GM21786 (cell line): ENCODE measurements around the gene TRMT10B.
"Not testable (repeated sequence)": the region's sequence is repeated elsewhere in the genome, so short reads cannot be mapped to it uniquely, and the experiment has no call there.

Experiments
- ATAC-seq: cut with Tn5 transposase; IDR thresholded peaks from one replicate; pipeline ENCODE4 v1.9.1; 2021; ENCODE audit not compliant: unreplicated experiment

The TRMT10B gene

DNA sequence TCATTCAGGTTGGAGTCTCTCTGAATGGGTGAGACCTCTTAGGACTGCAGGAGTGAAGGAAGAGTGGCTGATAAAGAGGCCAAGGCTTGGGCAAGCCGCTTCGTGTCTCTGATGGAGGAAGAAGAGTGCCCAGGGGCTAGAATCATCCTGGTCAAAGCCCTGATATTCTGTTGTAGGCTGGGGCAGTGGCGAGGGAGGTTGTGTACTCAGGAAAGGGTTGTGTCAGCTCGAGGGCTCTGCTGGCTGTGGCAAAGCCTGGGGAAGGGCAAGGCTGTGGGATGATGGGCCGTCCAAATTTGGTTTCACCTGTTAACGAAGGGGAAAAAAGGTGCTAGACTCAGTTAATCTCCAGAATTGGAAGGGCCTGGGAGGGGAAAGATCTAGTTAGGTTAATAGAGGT lies 2.4 kb upstream of the TRMT10B start:
- ATAC-seq: no peak

DNA sequence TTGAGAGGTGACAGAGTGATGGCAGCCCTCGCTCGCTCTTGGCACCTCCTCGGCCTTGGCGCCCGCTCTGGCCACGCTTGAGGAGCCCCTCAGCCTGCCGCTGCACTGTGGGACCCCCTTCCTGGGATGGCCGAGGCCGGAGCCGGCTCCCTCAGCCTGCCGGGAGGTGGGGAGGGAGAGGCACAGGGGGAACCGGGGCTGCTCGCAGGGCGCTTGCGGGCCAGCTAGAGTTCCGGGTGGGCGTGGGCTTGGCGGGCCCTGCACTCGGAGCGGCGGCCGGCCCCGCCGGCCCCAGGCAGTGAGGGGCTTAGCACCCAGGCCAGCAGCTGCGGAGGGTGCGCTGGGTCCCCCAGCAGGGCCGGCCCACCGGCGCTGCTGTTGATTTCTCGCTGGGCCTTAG lies 1.9 kb upstream of the TRMT10B start:
- not testable (repeated sequence) for ATAC-seq

DNA sequence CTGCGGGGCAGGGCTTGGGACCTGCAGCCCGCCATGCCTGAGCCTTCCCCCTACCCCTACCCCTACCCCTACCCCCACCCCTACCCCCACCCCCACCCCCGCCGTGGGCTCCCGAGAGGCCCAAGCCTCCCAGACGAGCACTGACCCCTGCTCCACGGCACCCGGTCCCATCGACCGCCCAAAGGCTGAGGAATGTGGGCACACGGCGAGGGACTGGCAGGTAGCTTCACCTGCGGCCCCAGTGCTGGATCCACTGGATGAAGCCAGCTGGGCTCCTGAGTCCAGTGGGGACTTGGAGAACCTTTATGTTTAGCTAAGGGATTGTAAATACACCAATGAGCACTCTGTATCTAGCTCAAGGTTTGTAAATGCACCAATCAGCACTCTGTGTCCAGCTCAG lies 1.5 kb upstream of the TRMT10B start:
- ATAC-seq: not testable (repeated sequence)

DNA sequence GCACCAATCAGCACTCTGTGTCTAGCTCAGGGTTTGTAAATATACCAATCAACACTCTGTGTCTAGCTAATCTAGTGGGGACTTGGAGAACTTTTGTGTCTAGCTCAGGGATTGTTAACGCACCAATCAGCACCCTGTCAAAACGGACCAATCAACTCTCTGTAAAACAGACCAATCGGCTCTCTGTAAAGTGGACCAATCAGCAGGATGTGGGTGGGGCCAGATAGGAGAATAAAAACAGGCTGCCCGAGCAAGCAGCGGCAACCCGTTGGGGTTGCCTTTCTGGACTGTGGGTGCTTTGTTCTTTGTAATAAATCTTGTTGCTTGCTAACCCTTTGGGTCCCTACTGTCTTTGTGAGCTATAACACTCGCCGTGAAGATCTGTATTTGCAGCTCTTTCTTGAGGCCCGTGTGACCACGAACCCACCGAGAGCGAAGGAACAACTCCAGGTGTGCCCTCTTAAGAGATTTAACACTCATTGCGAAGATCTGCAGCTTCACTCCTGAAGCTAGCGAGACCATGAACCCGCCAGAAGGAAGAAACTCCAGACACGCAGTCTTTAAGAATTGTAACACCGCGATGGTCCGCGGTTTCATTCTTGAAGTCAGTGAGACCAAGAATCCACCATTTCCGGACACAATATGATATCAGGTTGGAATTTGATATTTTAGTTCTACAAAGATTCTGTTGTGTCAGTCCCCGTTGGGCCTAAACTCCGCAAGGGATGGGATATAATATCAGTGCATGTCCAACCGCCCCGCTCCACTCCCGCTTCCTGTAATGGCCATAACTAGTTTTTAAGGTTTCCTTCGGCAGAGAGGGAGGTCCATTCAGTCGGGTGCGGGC lies 740 bp upstream of the TRMT10B start:
- ATAC-seq: no peak

DNA sequence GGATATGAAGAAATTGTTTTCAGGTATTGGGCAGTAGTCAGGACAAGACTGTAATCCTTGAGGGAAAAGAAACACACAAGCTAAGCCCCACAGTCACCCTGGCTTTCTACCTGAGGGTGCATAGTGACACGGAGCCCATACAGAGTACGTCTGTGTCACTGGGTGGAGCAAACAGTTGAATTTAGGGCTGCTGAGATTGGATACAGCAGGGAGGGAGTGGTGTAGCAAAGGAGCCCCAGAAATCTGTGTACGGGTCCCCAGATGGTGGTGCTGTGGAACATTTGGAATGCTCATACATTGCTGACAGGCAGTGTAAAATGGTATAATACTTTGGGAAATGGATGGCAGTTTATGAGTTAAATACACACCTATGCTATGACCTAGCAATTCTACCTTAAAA lies 5.1 kb downstream of the TRMT10B start:
- ATAC-seq: no peak

DNA sequence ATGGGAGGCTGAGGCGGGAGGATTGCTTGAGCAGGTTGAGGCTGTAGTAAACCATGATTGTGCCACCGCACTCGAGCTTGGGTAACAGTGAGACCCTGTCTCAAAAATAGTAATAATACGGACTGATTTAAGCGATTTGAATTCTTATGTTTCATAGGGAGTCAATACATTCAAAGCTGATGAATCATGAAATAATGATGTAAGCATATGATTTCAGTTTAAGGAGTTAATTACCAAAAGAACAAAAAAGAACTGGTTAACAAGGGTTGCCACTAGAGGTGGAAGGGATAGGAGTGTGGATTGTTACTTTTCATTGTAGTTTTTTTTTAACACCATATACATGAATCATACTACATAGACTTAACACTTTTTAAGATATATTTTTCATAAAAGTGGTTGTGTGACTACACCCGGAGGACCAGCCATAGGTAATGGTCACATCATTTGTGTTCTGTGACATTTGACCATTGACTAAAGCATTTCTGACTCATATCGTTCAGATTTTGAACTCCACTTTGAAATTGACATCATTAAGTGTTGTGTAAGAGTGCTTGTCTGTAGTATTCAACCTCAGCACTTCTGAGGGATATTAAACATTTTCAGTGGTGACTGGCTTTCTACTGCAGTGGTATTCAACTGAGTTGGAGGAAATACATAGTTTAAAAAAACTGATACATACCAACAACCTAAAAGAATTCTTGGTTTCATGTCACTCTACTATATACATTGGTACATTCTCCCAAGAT lies 7.0 kb downstream of the TRMT10B start:
- no peak for ATAC-seq

DNA sequence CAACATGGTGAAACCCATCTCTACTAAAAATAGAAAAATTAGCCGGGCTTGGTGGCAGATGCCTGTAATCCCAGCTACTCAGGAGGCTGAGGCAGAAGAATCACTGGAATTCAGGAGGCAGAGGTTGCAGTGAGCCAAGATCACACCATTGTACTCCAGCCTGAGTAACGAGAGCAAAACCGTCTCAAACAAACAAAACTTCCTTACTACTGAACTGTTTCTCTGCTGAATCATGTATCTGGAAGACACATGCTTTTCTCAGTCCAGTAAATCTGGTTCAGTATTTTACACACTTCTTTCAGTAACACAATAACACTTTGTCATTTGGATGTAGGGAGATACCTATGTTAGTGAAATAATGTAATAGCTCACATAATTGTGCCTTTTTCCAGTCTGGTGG lies 7.9 kb downstream of the TRMT10B start:
- no peak for ATAC-seq

DNA sequence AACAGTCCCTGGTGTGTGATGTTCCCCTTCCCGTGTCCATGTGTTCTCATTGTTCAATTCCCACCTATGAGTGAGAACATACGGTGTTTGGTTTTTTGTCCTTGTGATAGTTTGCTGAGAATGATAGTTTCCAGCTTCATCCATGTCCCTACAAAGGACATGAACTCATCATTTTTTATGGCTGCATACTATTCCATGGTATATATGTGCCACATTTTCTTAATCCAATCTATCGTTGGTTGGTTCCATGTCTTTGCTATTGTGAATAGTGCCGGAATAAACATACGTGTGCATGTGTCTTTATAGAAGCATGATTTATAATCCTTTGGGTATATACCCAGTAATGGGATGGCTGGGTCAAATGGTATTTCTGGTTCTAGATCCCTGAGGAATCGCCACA lies 11.7 kb downstream of the TRMT10B start:
- not testable (repeated sequence) for ATAC-seq

DNA sequence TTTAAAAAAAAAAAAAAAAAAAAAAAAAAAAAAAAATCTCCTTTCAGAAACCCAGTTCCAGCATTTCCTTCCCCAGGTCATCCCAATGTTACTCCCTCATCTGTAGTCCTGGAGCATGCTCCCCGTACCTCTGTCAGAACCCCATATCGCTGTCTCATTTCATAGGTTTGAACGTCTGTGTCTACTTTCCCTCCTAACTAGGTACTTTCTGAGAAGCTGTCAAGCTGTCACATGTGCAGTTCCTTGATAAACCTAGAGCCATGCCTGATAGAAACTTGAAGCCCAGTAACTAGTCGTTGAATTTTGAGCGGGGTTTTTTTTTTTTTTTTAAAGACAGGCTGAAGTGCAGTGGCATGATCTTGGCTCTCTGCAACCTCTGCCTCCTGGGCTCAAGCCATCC lies 15.7 kb downstream of the TRMT10B start:
- ATAC-seq: no peak

DNA sequence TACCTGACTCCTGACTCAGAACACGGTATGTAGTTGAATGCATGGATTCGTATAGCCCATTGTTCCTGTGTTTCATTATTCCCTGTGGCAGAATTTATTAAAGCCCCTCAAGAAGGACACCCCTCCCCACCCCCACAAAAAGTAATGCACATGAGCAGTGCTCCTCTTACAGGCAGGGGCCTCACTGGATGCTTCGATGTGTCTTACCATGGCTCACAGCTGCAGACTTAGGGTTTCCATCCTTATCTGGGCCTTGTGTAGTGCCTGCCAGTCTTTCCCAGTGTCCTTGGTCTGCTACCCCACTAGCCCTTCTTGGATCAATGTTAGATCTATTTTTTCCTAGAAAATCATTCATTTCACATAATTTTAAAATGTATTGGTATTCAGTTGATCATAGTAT lies 16.4 kb downstream of the TRMT10B start:
- no peak for ATAC-seq

DNA sequence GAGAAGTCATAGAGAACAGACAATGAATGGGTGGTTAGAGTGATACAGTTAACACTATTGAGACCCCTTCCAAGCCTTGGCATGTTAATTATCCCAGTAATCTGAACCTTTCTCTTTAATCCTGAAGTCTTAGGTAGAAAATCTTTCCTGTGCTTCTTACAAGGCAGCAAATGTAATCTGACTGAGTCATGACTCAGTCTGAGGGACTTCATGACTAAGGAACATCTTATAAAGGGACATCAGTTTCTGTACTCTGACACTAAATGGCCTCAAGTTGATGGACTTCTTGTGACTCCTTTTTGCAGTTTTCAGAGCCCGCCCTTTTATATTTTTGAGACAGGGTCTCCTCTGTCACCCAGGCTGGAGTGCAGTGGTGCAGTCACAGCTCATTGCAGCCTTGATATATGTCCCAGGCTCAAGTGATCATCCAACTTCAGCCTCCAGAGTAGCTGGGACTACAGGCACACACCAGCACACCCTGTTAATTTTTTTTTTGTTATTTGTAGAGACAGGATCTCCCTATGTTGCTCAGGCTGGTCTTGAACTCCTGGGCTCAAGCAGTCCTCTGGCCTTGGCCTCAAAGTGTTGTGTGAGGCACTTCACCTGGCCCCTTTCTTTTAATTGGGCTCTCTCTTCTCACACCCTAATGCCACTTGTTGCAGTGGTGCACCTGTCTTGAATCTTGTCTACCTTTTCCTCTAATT lies 21.8 kb downstream of the TRMT10B start:
- no peak for ATAC-seq

DNA sequence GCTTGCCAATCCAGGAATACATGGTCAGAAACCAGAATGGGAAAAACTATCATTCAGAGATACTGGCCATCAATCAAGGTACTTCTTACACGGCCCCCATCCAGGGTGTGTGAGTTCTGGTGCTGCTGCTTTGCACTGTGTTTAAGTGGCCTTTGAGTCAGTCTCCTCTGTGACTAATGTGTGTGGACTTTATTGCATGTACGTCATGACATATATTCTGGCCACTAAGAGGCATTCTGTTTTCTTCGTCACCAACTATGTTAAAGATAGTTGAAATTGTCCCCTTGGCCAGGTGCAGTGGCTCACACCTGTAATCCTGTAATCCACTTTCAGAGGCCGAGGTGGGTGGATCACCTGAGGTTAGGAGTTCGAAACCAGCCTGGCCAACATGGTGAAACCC lies 22.7 kb downstream of the TRMT10B start:
- no peak for ATAC-seq

DNA sequence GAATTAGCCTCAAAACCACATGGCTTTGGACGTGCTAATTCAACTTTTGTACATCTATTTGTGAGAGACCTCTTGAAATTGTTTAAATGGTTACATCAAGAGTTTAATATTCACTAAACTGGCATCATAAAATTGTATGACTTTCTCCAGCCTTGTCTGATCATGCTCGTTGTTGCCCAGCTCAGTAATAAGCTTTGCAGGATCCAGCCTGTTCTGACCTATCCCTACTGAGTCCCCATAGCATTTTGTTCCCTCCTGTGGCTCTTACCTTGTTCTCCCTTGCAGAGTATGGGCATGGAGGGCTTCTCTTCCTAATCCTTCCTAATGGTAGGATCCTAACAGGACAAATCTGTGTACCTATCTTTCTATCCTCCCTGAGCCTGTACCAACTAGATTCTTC lies 24.9 kb downstream of the TRMT10B start:
- no peak for ATAC-seq

DNA sequence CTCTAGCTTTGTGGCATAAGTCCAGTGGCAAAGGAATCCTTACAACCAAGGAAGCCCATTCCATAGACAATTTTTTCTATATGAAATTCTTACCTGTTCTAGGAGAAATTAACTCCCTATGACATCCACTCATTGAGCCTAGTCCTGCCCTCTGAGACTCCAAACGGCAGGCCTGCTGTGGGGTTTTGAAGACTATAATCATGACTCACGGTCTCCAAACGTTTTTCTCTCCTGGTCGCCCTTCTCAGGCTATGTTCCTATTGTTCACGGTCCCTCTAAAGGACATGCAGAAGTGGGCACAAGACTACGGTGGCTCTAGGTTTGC lies 30.6 kb downstream of the TRMT10B start:
- no peak for ATAC-seq

DNA sequence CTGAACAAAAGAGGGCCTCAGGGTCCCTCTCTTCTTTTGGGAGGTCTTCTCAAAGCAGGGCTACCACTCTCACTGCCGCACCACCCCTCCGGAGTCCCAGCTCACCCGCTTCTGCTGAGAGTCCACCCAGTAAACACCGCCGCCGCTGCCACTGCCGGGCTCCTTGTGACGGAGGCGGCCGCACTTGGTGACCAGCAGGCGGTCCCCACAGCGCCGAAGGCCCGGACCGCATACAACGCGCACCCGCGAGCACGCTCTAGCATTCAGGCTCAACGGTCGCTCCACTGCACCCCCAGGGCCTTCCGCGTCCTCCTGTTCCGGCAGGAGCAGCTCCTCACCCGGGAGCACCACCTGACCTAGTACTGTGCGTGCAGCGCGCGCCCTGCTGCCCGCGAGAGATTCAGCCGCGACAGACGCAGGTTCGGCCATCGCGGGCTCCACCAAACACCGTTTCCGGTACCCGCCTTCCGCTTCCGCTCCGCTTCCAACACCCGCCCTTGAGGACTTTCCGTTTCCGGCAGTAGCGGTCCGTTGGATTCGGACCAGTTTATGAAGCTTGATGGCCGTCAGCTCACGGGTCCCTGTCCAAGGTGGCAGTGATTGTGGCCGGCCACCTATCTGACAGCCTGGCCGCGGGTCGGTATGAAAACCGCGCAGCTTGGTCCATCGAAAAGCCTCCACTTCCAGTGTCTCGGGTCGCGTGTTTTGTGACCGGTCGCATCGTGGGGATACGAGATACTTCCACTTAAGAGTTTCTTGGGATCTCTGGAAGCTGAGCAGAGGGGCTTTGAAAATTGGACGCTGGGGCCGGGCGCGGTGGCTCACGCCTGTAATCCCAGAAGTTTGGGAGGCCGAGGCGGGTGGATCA lies 31.2 kb downstream of the TRMT10B start, which contains the start of gene EXOSC3:
TSS of gene EXOSC3 (minus strand) at position 449 of the 868 bp plus-strand sequence. CDS start at position 429, 20 bp downstream.
- ATAC-seq: peak; percentile 96

DNA sequence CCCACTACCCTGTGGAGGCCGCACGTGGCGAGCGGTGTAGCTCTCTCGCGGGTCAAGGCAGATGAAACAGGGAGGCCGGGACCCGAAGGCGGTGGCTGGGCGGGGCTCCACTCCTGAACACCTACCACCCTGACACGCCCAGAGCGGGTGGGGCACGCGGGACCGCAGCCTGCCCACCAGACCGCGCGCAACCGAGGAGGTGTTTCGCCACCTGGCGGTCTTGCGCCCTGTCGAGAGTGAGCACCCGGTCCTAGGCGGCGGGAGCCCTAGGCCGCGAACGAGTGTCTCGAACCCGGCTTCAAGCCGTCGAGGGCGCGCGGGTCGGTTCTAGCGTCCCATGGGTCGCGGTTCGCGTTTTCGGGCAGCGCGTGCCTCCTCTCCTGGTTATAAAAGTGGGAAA lies 33.5 kb downstream of the TRMT10B start:
- ATAC-seq: no peak

DNA sequence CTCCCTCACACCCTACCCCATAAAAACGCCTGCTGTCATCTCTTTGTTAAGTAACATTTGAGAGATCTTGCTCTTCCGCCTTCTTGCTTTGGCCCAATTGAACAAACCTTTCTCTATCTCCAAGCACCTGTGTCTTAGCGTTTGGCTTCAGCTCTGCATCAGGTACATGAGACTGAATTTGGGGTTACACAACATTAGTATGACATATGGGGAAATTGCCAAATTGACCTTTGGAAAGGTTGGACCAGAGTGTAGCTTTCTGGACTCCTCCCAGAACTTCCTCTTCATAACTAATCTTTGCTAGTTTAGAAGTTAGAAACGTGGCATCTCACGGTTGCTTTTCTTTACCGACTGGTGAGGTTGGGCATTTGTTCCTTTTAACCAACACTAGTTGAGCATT lies 34.7 kb downstream of the TRMT10B start:
- no peak for ATAC-seq

DNA sequence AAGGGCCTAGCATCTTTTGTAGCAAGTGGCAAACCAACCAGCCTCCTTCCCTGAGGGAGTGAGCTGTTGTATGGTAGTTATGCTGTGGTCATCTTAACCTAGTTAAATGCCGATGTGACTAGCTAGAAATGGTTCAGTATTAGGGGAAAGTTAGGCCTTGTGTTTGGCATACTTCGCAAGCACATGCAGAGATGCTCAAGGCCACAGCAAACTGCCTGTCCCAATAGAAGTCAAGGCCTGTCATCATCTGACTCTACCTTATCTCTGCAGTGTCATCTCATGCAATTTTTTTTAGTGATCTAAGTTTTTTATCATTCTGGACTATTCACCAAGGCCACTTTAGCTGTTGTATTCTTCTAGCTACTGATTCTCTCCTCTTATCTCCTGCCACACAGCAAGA lies 36.5 kb downstream of the TRMT10B start:
- ATAC-seq: no peak

DNA sequence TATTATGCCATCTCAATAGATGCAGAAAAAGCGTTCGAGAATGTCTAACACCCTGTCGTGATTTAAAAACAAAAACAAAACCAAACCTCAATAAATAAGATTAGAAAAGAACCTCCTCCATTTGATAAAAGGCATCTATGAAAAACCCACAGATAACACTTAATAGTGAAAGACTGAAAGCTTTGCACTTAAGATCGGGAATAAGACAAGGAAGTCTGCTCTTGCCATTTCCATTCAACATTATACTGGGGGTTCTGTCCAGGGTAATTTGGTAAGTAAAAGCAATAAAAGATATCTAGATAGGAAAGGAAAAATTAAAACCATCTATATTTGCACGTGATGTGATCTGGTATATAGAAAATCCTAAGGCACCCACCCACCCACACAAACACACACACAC lies 38.5 kb downstream of the TRMT10B start:
- ATAC-seq: no peak

DNA sequence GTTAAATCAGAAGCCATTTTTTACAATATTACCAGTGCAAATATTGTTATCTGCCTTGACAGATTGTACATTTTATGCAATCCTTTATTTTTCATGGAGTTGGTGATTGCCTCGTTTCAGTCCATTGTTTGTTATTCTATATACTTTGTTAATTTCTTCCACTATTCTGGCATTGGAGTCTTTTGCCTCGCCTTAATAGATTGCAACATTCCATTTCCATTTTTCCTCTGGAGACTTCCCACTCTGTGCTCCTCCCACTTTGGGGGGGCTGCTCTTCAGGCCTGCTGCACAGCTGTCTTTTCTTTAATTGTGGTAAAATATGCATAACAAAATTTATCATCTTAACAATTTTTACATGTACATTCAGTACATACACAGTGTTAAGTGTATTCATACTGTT lies 42.6 kb downstream of the TRMT10B start:
- ATAC-seq: no peak

DNA sequence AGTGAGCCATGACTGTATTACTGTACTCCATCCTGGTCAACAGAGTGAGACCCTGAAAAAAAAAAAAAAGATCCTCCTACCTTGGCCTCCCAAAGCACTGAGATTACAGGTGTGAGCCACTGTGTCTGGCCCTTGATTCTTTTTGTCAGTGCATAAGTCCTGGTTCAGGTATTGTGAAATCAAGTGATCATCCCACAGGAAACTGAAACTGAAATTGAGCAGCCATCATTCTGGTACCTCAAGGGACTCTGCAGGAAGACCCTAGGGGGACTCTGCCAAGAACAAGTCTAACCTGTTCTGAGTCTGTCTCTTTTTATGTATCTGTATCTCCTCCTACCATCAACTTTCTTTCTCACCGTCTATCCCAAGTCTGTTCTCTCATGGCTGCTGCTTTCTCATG lies 45.1 kb downstream of the TRMT10B start:
- ATAC-seq: no peak
